Activated CD8-positive, alpha-beta memory T cell treated with anti-CD3 and anti-CD28 coated beads, Interleukin-2, amount 50 U/mL, for 1 hour (primary cell): Measurements from ENCODE around the gene AK2.
A peak's percentile ranks its signal among the peaks of the same experiment; 100 is the strongest.
"Not testable (repeated sequence)": the region's sequence is repeated elsewhere in the genome, so short reads cannot be mapped to it uniquely, and the experiment has no call there.

ENCODE experiments used
- DNase-seq: peaks from one replicate; pipeline ENCODE4 v3.0.0-alpha.2; 2020; ENCODE audit errors: extremely low read depth

The AK2 gene

GRCh38 chr1:33036526-33037503 lies at the start of gene AK2:
Gene AK2 (minus strand): TSS chr1:33036883. CDS start chr1:33036828, 55 bp downstream.
- peak; percentile 67 for DNase-seq

- DNase-seq: no peak
These were observed 49.7 kb upstream of the AK2 start for GRCh38 chr1:33086384-33086850.

GRCh38 chr1:33085332-33085731 lies 48.6 kb upstream of the AK2 start:
- no peak for DNase-seq

- DNase-seq: no peak
These were observed 46.0 kb upstream of the AK2 start for GRCh38 chr1:33082575-33083108.

- DNase-seq: no peak
These were observed 45.0 kb upstream of the AK2 start for GRCh38 chr1:33081554-33082305.

GRCh38 chr1:33080885-33081553 lies 44.3 kb upstream of the AK2 start, which contains the start of gene AZIN2:
Gene AZIN2 (plus strand): TSS chr1:33081153. CDS start chr1:33082250, 1,097 bp downstream.
- peak; percentile 93 for DNase-seq

- no peak for DNase-seq
These were observed 43.7 kb upstream of the AK2 start for GRCh38 chr1:33080373-33080772.

GRCh38 chr1:33078030-33078591 lies 41.4 kb upstream of the AK2 start:
- DNase-seq: no peak

- no peak for DNase-seq
These were observed 37.7 kb upstream of the AK2 start for GRCh38 chr1:33074193-33074945.

- DNase-seq: no peak
These were observed 36.0 kb upstream of the AK2 start for GRCh38 chr1:33072707-33073106.

GRCh38 chr1:33070628-33071027 lies 33.9 kb upstream of the AK2 start:
- DNase-seq: no peak

- not testable (repeated sequence) for DNase-seq
These were observed 31.4 kb upstream of the AK2 start for GRCh38 chr1:33068108-33068507.

GRCh38 chr1:33066477-33066876 lies 29.8 kb upstream of the AK2 start:
- not testable (repeated sequence) for DNase-seq

- no peak for DNase-seq
These were observed 28.6 kb upstream of the AK2 start for GRCh38 chr1:33065301-33065700.

- DNase-seq: not testable (repeated sequence)
These were observed 27.6 kb upstream of the AK2 start for GRCh38 chr1:33064284-33064683.

GRCh38 chr1:33061834-33062233 lies 25.2 kb upstream of the AK2 start:
- no peak for DNase-seq

GRCh38 chr1:33060579-33061083 lies 23.9 kb upstream of the AK2 start:
- no peak for DNase-seq

GRCh38 chr1:33057095-33057494 lies 20.4 kb upstream of the AK2 start:
- no peak for DNase-seq

- no peak for DNase-seq
These were observed 19.7 kb upstream of the AK2 start for GRCh38 chr1:33056426-33056825.
